Uterus (tissue), 2 donors: Measurements from ENCODE around the gene CEP85L.

Experiments used
- POLR2A ChIP-seq, 2 donors: fragments of 450-650 bp; IDR thresholded peaks; one replicate each; pipeline ENCODE4 v1.6.1; 2016; ENCODE audit warnings: antibody characterized with exemption in 2 of 2, mild to moderate bottlenecking in 1 of 2, moderate library complexity in 1 of 2
- TF ChIP-seq, protein P1 (sequence below), 4 experiments: fragments of 200-600 bp in 2 of 4; fragments of 450-650 bp in 2 of 4; sonication (generic) in 2 of 4; IDR thresholded peaks; one replicate each; pipeline ENCODE4 v1.5.1; 2016 to 2019; ENCODE audit warnings: antibody characterized with exemption in 4 of 4, mild to moderate bottlenecking in 2 of 4, moderate library complexity in 1 of 4

DNA sequence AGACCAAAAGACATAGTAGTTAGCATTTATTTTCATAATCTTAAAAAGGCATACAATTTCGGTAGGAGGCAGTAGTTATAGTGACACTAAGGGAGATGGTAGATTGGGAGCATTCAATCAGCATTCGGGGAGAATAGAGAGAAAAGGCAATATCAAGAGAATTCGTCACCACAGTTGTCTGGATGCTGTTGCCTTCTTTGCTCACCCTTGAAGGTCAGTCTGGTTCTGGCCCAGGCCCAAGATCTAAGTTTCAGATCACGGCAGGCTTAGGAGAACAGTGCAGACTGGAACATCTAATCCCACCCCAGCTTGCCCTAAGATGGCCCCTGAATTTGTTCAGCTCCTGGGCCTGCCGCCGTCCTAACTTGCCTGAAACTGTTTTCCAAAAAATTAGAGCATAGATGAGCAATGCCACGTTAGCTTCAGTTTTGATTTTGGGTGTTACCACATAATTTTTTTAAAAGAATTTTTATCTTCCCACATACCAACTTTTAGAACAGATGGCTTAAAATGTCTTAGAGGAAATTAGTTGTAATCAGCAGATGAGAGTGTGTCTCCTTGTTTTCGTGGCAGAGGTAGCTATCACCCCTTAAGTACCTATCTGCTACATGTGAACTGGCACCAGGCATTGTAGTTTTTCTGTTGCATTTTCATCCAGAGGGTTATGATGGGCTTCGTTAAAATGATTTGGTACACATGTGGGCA is 8.3 kb upstream of the CEP85L start:
- no peak for TF ChIP-seq POLR2A (IDR thresholded peaks at IDR 0.05)
- TF ChIP-seq, protein P1, sequence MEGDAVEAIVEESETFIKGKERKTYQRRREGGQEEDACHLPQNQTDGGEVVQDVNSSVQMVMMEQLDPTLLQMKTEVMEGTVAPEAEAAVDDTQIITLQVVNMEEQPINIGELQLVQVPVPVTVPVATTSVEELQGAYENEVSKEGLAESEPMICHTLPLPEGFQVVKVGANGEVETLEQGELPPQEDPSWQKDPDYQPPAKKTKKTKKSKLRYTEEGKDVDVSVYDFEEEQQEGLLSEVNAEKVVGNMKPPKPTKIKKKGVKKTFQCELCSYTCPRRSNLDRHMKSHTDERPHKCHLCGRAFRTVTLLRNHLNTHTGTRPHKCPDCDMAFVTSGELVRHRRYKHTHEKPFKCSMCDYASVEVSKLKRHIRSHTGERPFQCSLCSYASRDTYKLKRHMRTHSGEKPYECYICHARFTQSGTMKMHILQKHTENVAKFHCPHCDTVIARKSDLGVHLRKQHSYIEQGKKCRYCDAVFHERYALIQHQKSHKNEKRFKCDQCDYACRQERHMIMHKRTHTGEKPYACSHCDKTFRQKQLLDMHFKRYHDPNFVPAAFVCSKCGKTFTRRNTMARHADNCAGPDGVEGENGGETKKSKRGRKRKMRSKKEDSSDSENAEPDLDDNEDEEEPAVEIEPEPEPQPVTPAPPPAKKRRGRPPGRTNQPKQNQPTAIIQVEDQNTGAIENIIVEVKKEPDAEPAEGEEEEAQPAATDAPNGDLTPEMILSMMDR (IDR thresholded peaks at IDR 0.05), result no peak
